Subcutaneous preadipocyte (primary cell): Measurements from ENCODE around the gene ZNF607. TPM values are rescaled to one million over a fixed set of nuclear protein-coding genes. Genes with fewer than 3 reads are reported as not detected.

Experiments used
- small RNA-seq: library from RNA; depleted of rRNA; stranded (forward); fragments of <200 nt; gene quantifications from one replicate; pipeline ENCODE3, GENCODE V24; 2012
- total RNA-seq: library from RNA; depleted of rRNA; stranded (reverse); fragments of >200 nt; gene quantifications from 2 replicates; pipeline ENCODE4 v1.2.3, GENCODE V29; 2012

Gene ZNF607
- 2.2 and 2.9 TPM in 2 replicates for total RNA-seq

DNA sequence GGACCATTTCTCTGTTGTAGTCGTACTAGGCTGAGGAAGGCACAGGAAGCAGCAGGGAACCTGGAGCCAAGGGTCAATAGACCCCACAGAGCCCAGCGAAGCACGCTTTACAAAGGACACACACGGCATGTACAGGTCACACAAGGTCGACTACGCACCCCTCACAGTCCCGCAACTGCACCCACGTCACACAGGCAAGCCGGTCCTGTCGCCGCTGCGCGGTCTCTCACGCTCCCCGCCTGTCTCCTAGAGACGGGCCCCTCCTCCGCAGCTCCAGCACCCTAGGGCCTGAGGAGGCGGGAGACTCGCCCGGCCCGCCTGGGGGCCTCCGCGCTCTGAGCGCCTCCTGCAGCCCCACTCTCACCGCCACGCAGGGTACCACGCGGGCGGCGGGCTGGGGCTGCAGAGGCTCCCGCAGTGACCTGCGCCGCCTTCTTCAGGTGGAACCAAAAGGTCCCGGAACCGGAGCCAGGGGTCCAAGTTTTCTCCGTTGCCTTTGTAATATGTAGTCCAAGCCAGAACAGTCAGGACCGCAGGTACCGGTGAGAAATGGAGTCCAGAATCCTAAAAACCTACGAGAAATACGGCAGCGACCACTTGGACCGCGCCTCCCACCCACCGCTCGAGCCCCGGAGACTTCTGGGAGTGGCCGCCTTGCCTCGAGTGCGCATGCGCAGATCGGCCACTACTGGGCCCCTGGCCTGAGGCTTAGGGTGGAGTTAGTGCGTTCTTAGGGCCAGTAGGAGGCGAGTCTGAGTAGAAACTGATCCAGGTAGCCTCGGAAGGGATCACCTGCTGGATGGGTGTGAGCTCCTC lies at the start of gene ZNF607:
Gene ZNF607, minus strand, starts transcription at position 651 of the 816 bp plus-strand sequence. CDS start 8,143 bp downstream, outside the sequence.

DNA sequence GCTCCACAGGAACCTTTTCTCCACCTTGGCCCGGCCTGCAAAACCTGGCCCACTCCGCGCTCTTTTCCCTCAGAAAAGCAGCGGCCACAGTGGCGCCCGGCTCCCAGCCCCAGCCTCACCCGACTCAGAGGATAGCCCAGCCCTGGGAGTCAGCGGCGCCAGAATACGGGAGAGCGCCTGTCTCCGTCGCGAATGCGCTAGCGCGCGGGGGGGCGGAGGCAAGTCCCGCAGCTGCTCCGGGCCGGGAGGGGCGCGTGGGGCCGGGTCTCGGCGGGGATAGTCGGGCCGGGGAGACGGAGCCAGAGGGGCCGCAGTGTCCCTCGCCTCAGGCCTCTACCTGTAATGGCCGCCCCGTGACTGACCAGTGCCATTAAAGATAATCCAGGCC lies 64.3 kb downstream of the ZNF607 start, which contains the start of gene ZFP30:
Gene ZFP30, minus strand, starts transcription at position 165 of the 388 bp plus-strand sequence. CDS start 7,643 bp downstream, outside the sequence.

Small RNA genes within 50 kb of the gene (small RNA-seq; reads per million reads assigned to genes)
- not detected for gene SELENOKP1

Other genes starting within 250 kb of the ZNF607 start
- gene ZNF793, start 212.8 kb downstream of the ZNF607 start, total RNA-seq, result 0.20 and 0.73 TPM in 2 replicates
- gene ZNF571, start 125.0 kb downstream of the ZNF607 start, total RNA-seq, result 1.1 and 1.4 TPM in 2 replicates
- gene ZNF540, start 124.9 kb downstream of the ZNF607 start, total RNA-seq, result 0.20 TPM in 1 of 2 replicates, not detected in the other
- gene ZFP30, start 64.3 kb downstream of the ZNF607 start, total RNA-seq, result 11.8 and 13.3 TPM in 2 replicates
- 6.6 and 7.2 TPM in 2 replicates for gene ZNF573, start 59.8 kb upstream of the ZNF607 start, total RNA-seq
- not detected in 2 replicates for gene WDR87, start 186.8 kb upstream of the ZNF607 start, total RNA-seq
- 25.7 and 64.5 TPM in 2 replicates for gene SIPA1L3, start 187.4 kb upstream of the ZNF607 start, total RNA-seq